ENCODE measurements around the gene TREH.
"Not testable (repeated sequence)": the region's sequence is repeated elsewhere in the genome, so short reads cannot be mapped to it uniquely, and the experiment has no call there.

DNA sequence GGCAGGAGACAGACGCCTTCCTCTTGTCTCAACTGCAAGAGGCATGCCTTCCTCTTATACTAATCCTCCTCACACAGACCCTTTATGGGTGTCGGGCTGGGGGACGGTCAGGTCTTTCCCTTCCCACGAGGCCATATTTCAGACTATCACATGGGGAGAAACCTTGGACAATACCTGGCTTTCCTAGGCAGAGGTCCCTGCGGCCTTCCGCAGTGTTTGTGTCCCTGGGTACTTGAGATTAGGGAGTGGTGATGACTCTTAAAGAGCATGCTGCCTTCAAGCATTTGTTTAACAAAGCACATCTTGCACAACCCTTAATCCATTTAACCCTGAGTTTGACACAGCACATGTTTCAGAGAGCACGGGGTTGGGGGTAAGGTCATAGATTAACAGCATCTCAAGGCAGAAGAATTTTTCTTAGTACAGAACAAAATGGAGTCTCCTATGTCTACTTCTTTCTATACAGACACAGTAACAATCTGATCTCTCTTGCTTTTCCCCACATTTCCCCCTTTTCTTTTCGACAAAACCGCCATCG lies 42.1 kb upstream of the TREH start:
- not testable (repeated sequence) for TF ChIP-seq POLR2AphosphoS5, POLR2A (IDR thresholded peaks at IDR 0.05; ENCODE audit: low read depth, low read length)
